Stimulated activated CD4-positive, alpha-beta T cell treated with anti-CD3 and anti-CD28 coated beads, Interleukin-4, amount 100 ng/mL, for 48 hours (primary cell): ENCODE measurements around the gene CTDSPL2.
"Not testable (repeated sequence)": the region's sequence is repeated elsewhere in the genome, so short reads cannot be mapped to it uniquely, and the experiment has no call there.

ENCODE experiments used
- DNase-seq, 2 donors: peaks; one replicate each; pipeline ENCODE4 v3.0.0-alpha.2; 2020; ENCODE audit warnings: low read depth in 2 of 2

The CTDSPL2 gene

GRCh38 chr15:44482090-44482489, 54.7 kb downstream of the CTDSPL2 start:
- no peak for DNase-seq

GRCh38 chr15:44485880-44486279, 58.5 kb downstream of the CTDSPL2 start:
- DNase-seq, result no peak

GRCh38 chr15:44489464-44489863, 62.0 kb downstream of the CTDSPL2 start:
- no peak for DNase-seq

GRCh38 chr15:44490622-44491021, 63.2 kb downstream of the CTDSPL2 start:
- DNase-seq, result no peak

- DNase-seq, result no peak
Observed at GRCh38 chr15:44492040-44492439, 64.6 kb downstream of the CTDSPL2 start.

- DNase-seq, result no peak
Observed at GRCh38 chr15:44492672-44493071, 65.2 kb downstream of the CTDSPL2 start.

- no peak for DNase-seq
Observed at GRCh38 chr15:44495562-44495961, 68.1 kb downstream of the CTDSPL2 start.

- no peak for DNase-seq
Observed at GRCh38 chr15:44500555-44500954, 73.1 kb downstream of the CTDSPL2 start.

- no peak for DNase-seq
Observed at GRCh38 chr15:44501768-44502366, 74.4 kb downstream of the CTDSPL2 start.

- no peak for DNase-seq
Observed at GRCh38 chr15:44516436-44516835, 89.0 kb downstream of the CTDSPL2 start.

- DNase-seq, result no peak
Observed at GRCh38 chr15:44519537-44519936, 92.1 kb downstream of the CTDSPL2 start.

GRCh38 chr15:44525018-44525417, 97.6 kb downstream of the CTDSPL2 start:
- no peak for DNase-seq

GRCh38 chr15:44527241-44527640, 99.8 kb downstream of the CTDSPL2 start:
- DNase-seq, result no peak

GRCh38 chr15:44529864-44530604, 102.6 kb downstream of the CTDSPL2 start:
- DNase-seq, result no peak

GRCh38 chr15:44530653-44531052, 103.2 kb downstream of the CTDSPL2 start:
- no peak for DNase-seq

GRCh38 chr15:44532275-44532674, 104.8 kb downstream of the CTDSPL2 start:
- not testable (repeated sequence) for DNase-seq

GRCh38 chr15:44532689-44533088, 105.3 kb downstream of the CTDSPL2 start:
- no peak for DNase-seq

- DNase-seq, result no peak
Observed at GRCh38 chr15:44535092-44535491, 107.7 kb downstream of the CTDSPL2 start.

GRCh38 chr15:44535523-44536301, 108.3 kb downstream of the CTDSPL2 start:
- no peak for DNase-seq

GRCh38 chr15:44536302-44536961, 109.0 kb downstream of the CTDSPL2 start:
- DNase-seq, result no peak

GRCh38 chr15:44536962-44537734, 109.7 kb downstream of the CTDSPL2 start, which contains the start of gene EIF3J:
EIF3J (plus strand) TSS chr15:44537147; CDS start chr15:44537195, 48 bp downstream.
- DNase-seq, result peak; percentile 85 to 95
